ENCODE results near the gene UFSP2.

Gene UFSP2

DNA sequence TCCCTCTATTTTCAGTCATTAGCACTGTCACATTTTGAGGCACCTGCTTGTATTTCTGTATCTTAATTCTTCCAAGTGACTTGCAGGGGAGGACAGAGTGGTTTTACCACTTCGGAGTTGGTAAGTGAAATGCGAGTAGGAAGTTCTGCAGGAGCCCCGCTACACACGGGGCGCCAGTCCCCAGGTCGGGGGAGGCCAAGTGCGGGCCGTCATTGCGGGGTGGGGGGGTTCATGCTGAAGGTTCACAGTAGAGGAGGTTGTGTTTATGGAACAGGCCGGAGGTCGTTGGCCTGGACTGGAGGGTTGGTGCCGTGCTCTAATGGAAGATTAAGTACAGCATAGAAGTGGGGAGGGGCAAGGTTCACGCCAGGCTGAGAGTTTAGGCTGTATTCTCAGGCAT is 74.1 kb downstream of the UFSP2 start:
- DNase-seq, result no peak
